GM12892 (cell line): ENCODE results near the gene JAML.

Experiments
- DNase-seq: peaks from one replicate; pipeline ENCODE4 v3.0.0; 2011; ENCODE audit not compliant: insufficient read length
- FAIRE-seq: peaks from 2 replicates; lab custom pipeline; 2011; peaks lifted over from hg19 to GRCh38; lab: Jason Lieb, UNC
- POLR2A ChIP-seq: IDR thresholded peaks from 2 replicates; pipeline ENCODE4 v1.6.1; 2011; ENCODE audit warnings: low read depth, low read length, control low read depth
- POLR2AphosphoS5 ChIP-seq: IDR thresholded peaks from 2 replicates; pipeline ENCODE4 v1.6.1; 2011; ENCODE audit warnings: low read depth, low read length, control low read depth
- TAF1 ChIP-seq: IDR thresholded peaks from 2 replicates; pipeline ENCODE4 v1.6.1; 2011; ENCODE audit warnings: low read depth, mild to moderate bottlenecking, control low read depth, low read length, borderline replicate concordance

The JAML gene

DNA sequence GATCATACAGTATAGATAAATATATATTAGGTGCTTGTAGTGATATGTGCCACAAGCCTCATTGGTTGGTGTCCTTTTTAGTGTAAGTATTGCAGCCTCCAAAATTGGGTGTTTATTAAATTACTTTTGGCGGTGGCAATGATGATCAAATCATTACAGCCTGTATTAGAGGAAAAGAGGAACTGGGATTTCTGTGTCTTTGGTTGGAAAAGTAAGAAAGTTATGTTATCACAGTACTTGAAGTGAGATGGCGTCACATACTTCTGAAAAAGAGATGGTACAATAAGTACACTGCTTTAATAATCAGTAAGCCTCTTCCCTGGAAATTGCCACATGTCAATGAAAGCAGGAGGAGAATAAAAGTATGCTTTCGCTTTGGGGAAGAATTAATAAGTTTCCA, 27.9 kb upstream of the JAML start:
- DNase-seq (no peak), FAIRE-seq (peak; percentile 82)
- no peak for TF ChIP-seq TAF1
- no peak for TF ChIP-seq POLR2A
- TF ChIP-seq POLR2AphosphoS5: no peak

DNA sequence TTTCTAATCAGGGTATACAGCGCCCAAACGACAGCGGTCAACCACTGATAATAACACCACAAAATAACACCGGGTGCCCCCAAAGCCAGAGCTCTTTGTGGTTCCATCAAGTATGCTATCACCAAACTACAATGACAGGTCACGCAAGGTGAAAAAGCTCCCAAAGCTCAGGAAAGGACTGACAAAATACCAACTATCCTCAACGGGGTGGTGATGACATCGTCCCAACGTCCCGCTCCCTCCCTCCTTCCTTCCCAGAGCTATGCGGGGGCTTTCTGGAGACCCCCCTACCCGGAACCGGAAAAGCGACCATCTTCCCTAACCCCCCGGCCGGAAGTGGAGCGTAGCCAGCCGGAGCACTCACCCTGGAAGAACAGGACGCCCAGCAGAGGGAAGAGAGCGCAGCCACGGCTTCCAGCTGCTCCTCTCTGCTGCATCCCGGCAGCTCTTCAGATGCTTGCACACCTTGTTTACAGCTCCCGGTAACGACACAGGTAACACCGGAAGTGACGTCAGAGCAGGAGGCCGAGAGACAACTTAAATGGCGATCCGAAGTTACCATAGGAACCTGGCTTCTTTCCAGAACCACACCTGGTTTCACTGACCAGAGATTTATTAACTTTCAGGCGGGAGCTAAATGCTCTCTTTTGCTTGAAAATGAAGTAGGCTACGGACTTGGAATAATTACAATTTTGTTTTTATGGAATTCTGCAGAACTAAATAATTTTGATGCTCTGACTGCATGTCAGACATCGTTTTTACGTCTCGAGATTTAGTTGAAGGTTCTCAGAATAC, 27.2 kb upstream of the JAML start, which contains the start of gene MPZL3:
Gene MPZL3 (minus strand): TSS at position 508 of the 795 bp plus-strand sequence. CDS start 71 bp downstream, at position 437.
- FAIRE-seq (peak; percentile 99), DNase-seq (peak; percentile 53)
- TF ChIP-seq POLR2A: peak; percentile 65; the same call in 1 of the 2 replicates
- no peak for TF ChIP-seq TAF1

DNA sequence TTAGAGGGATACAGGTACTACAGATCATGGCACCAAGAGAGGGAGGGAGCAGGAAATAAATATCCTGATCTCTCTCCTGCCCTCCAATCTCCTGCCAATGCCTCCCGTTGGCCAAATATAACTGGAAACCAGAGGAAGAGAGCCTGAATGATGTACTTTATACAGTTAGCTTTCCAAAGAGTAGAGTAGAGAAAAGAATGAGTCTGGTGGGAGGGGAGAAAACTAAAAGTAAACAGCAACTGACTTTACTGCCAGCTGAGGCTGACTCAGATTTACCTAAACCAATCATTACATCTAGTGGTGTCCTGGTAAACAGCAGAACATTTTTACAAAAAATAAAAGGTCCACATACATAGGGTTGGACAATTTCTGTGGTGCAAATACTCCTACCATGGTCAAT, 22.2 kb upstream of the JAML start:
- DNase-seq (no peak), FAIRE-seq (no peak)
- no peak for TF ChIP-seq TAF1
- TF ChIP-seq POLR2AphosphoS5: no peak
- no peak for TF ChIP-seq POLR2A

DNA sequence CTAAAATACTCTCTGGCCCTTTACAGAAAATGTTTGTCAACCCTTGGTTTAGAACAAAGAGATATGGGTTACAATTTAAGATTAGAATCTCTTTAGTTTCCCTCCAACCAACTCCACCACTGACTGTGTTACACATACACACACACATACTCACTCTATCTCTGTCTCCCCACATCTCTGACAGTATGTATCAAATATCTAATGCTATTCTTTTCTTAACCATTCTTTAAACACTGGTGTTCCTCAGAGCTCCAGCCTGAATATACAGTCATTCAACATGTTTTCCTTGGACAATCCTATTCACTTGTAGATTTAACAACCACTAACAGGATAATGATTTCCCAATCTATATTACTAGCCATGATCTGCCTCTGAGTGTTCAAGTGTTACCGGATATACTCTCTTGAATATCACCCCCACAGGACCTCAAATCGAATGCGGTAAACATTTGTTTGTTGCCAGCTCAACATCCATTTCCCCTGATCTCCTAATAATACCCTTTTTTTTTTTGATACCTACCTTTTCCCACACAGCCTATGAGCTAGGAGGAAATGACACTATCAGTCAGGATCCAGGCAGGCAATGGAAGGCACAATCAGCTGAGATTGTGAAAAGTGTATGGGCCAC, 21.2 kb upstream of the JAML start:
- no peak for TF ChIP-seq POLR2AphosphoS5
- no peak for TF ChIP-seq TAF1
- no peak for TF ChIP-seq POLR2A

DNA sequence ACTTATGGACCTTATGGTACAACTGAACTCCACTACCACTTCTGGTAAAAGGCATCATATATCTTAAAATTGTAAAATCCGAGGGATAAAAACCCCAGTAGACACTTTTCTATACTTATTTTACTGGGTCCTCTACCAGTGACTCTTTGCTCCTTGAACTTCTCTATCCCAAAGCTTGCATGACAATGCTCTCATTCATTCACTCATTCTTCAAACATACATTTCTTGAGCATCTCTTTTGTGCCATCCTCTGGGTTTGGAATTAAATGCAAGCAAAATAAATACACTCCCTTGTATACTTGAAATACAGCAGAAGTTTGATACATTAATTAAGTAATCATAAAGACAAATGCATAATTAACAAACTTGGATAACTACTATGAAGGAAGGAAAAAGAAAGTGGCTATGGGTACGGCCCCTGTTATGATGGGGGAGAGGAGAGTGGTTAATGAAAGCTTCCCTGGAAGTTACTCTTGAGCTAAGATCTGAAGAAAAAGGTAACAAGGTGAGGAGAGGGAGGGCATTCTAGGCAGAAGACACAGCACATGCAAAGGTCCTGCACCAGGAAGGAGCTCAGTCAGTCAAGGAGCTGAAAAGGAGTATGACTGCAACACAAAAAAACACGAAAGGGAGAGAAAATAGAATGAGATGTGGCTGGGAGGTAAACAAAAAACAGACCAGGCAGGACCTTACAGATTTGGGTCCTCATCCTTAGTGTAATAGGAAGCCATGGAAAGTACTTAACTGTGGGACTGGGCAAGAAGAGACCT, 19.4 kb upstream of the JAML start:
- DNase-seq (no peak), FAIRE-seq (peak; percentile 48)
- TF ChIP-seq POLR2AphosphoS5 (no peak), POLR2A (no peak), TAF1 (no peak)

More for the DNA sequence above, 21.2 kb upstream of the JAML start:
- FAIRE-seq (no peak), DNase-seq (no peak)

DNA sequence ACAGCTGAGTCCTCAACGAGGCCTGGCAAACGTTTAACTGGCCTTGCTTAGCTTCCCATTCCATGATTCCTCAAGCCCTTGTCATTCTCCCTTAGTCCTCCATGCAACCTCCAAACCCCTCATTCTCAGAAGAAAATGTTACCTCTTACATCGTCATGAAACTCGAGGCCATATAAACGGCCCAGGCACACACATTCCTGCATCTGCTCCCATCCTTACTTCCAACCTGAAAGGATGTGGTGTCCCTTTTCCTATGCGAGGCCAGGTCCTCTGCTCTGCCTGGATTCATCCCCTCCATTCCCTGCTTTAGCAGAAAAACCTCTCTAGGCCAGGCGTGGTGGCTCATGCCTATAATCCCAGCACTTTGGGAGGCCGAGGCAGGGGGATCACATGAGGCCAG, 18.4 kb upstream of the JAML start:
- FAIRE-seq: no peak
- TF ChIP-seq POLR2AphosphoS5 (no peak), POLR2A (no peak), TAF1 (no peak)
- DNase-seq: no peak

DNA sequence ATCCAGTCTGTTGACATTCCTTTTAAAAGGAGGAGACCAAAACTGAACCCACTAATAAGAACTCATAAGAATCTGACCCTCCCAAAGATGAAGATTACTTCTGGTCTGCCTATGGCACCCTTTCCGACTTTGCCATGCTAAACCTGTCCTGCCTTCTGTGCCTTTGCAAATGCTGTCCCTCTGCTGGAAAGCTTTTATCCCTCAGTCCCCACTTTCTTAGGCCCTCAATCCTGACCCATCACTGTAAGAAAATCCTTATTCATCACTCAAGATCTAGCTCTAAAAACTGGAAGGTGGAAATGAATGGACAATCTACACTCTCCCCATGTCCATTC, 16.9 kb upstream of the JAML start:
- FAIRE-seq (no peak), DNase-seq (no peak)
- TF ChIP-seq POLR2A: no peak
- no peak for TF ChIP-seq TAF1
- no peak for TF ChIP-seq POLR2AphosphoS5

DNA sequence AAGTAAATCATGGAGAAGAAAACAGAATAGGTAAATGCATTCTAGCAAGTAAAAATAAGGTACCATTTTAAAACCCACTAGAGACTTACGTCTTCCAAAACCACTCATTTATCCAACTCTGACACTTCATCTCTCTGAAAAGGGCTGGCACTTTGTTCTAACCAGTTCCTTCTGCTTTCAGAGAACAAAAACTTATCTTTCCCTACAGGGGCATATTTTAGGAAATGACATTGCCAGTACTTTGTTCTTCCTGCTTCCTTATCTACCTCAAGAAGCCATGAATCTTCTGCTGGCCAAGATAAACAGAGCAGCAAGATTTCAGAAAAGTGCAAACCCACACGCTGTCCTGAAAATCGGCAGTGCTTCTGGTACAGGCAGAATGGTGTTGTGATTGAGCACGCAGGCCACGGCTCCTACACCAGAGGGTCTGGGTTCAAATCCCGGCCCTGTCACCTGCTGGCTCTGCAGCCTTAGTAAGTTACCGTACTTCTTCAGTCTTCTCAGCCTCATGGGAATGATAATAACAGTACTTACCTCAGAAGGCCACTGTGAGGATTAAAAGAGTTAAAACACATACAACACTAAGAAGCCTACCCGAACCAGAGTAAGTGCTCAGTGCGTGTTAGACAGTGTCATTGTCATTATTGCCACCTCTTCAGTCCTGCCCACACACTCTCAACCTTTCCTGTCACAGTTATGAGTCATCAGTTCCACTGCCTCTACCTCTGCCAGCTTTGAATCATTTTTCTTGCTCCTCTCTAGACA, 16.4 kb upstream of the JAML start:
- DNase-seq: no peak
- FAIRE-seq: peak; percentile 95
- no peak for TF ChIP-seq POLR2A
- TF ChIP-seq TAF1: no peak
- TF ChIP-seq POLR2AphosphoS5: no peak

DNA sequence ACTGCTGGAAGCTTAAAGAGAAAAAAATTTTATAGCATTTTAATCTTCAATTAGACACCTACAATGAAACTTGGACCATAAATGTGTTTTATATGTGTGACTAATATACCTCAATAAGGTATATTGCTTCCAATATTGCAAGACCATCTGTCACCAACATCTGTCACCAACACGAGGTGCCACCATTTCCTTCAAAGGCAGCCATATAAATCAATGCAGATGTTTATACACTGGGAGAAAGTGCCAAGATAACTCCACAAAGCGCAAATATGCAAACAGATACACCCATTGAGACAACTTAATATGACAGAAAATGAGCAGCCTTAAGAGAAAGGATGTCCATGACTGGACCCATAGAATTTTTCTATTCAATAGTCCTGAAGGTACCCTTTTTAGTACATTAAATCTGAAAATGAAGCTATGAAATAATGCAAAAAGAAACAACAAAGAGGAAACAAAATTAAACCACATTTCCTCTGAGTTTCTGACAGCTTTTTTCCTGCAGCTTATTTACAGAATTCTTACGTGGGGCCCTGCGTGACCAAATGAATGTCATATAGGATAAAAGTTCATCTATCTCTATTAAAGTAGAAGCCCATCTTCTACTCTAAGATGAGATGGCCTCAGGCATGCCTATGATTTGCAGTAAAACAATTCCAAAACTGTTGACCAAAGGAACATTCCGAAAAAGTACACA, 14.8 kb upstream of the JAML start:
- TF ChIP-seq TAF1 (no peak), POLR2A (no peak), POLR2AphosphoS5 (no peak)
- DNase-seq (no peak), FAIRE-seq (no peak)

DNA sequence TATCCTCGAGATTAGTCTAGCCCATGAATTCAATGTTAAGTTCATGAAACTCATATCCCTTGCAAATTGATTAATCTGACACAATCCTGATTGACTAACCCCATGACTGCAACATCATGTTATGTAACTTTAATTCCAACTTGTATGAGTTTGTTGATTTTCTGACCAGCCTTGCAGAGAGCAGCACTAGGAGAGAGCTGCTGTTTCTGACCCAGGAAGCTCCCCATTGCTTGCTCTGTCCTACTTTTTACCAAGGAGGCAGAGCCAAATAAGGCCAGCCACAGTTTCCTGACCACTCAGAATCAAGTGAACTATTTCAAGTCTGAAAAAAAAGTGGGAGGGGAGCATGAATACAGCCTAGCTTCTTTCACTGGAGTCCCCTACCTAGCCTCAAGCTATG, 14.1 kb upstream of the JAML start:
- FAIRE-seq (peak; percentile 80), DNase-seq (no peak)
- no peak for TF ChIP-seq POLR2AphosphoS5
- no peak for TF ChIP-seq TAF1
- TF ChIP-seq POLR2A: no peak
